ENCODE measurements around the gene FERMT3.

FERMT3 gene

DNA sequence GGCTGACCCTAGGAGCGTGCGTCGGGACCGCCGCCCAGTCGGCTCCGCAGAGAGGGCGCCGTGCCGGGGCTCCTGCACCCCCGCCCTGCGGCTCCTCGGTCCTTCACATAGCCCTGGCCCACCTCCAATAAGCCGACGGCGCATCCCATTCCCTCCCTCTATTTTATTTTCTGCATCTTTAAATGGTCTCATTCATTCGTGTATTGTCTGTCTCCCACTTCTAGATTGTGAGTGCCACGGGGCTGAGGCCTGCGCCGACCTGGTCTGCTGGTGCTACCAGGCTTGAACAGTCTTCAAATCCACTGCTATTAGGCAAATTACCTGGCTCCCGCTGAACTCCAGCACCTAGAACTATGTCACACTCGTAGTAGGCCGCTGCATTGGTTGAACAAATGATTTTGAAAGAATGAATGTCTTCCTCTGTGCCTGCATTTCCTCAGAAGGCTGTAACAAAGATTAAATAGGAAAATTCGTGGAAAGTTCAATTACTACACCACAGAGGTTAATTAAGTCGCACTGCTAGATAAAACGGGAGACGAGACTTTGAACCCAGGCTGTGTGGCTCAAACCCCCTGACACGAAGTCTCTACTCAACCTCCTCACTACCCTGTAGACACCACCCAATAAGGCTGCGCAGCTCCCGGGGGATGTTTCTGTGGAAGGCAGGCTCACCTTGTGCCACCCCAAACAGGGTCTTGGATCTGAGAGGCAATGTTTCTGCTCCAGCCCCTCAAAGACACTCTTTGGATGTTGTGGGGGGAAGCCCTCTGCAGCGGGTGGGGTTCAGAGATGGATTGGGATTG lies 41.4 kb downstream of the FERMT3 start:
- Histone ChIP-seq H3K9ac (ENCODE audit: insufficient read length, low read depth) (peak overlapping the region; percentile 90), H3K4me1 (ENCODE audit: insufficient read depth, insufficient read length) (peaks cover 47% of the 10 kb centered on the region), H3K27me3 (ENCODE audit: insufficient read depth, insufficient read length) (no peaks in the 10 kb centered on the region), H3K36me3 (ENCODE audit: insufficient read depth, insufficient read length, low read length) (peaks cover 31% of the 10 kb centered on the region), H3K4me3 (ENCODE audit: insufficient read length, low read depth) (peak overlapping the region; percentile 81), H3K9me3 (ENCODE audit: insufficient read depth, low read length) (no peaks in the 10 kb centered on the region)
- no peak for TF ChIP-seq YY1 (IDR thresholded peaks at IDR 0.05; ENCODE audit: insufficient read depth, insufficient read length)
- no peak for DNase-seq (ENCODE audit: low read depth, low spot score)

DNA sequence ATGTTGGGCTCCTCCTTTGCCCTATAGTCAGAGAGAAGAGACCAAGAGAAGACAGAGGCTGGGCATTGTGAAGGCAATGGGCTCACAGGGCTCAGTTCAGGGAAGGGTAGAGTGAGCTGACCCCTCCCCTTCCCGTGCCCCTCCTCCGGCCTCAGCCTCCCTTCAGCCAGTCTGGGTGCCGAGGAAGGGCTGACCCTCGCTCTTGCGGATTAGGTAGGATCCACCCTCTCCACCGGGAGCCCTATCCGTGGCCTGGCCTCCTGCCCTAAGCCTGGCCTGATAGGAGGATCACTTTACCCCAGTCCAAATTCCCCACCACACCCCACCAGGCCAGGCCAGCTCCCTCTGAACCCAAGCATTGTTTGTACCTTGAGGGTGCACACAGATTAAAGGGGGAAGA lies 42.1 kb downstream of the FERMT3 start:
- DNase-seq (ENCODE audit: low read depth, low spot score), result no peak
- H3K36me3 ChIP-seq (ENCODE audit: insufficient read depth, insufficient read length, low read length), result peaks cover 31% of the 10 kb centered on the region
- TF ChIP-seq SUZ12 (IDR thresholded peaks at IDR 0.05; ENCODE audit: extremely low read depth, insufficient read depth, insufficient read length), result no peak
- TF ChIP-seq ZNF274 (IDR thresholded peaks at IDR 0.05; ENCODE audit: low read depth, low read length), result no peak
- TF ChIP-seq YY1 (IDR thresholded peaks at IDR 0.05; ENCODE audit: insufficient read depth, insufficient read length), result no peak
- H3K9ac ChIP-seq (ENCODE audit: insufficient read length, low read depth), result peak overlapping the region; percentile 90
- peaks cover 45% of the 10 kb centered on the region for H3K4me1 ChIP-seq (ENCODE audit: insufficient read depth, insufficient read length)
- no peaks in the 10 kb centered on the region for H3K27me3 ChIP-seq (ENCODE audit: insufficient read depth, insufficient read length)
- no peak overlapping the region for H3K4me3 ChIP-seq (ENCODE audit: insufficient read length, low read depth)
- no peaks in the 10 kb centered on the region for H3K9me3 ChIP-seq (ENCODE audit: insufficient read depth, low read length)

DNA sequence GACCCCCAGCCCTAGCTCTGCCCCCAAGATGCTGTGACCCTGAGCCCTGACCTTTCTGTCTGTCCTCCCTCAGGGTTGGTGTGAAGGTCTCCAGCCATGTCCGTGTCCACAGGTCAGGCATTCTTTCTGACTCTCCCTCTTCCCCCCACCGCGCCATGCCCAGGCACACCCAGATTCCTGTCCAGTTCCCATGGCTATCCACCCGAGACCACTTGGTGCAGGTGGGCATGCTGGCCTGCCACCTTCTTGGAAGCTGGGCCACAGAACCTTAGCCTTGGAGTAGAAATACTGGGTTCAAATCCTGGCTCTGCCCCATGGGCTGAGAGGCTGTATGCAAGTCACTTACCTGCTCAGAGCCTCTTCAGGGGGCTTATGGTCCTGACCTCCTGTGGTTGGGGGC lies 42.5 kb downstream of the FERMT3 start:
- H3K9me3 ChIP-seq (ENCODE audit: insufficient read depth, low read length), result no peaks in the 10 kb centered on the region
- H3K27me3 ChIP-seq (ENCODE audit: insufficient read depth, insufficient read length), result no peaks in the 10 kb centered on the region
- no peak overlapping the region for H3K4me3 ChIP-seq (ENCODE audit: insufficient read length, low read depth)
- TF ChIP-seq YY1 (IDR thresholded peaks at IDR 0.05; ENCODE audit: insufficient read depth, insufficient read length) (no peak), ZNF274 (IDR thresholded peaks at IDR 0.05; ENCODE audit: low read depth, low read length) (no peak), SUZ12 (IDR thresholded peaks at IDR 0.05; ENCODE audit: extremely low read depth, insufficient read depth, insufficient read length) (no peak)
- peak overlapping the region; percentile 90 for H3K9ac ChIP-seq (ENCODE audit: insufficient read length, low read depth)
- no peak for DNase-seq (ENCODE audit: low read depth, low spot score)
- peaks cover 30% of the 10 kb centered on the region for H3K36me3 ChIP-seq (ENCODE audit: insufficient read depth, insufficient read length, low read length)
- peaks cover 42% of the 10 kb centered on the region for H3K4me1 ChIP-seq (ENCODE audit: insufficient read depth, insufficient read length)

DNA sequence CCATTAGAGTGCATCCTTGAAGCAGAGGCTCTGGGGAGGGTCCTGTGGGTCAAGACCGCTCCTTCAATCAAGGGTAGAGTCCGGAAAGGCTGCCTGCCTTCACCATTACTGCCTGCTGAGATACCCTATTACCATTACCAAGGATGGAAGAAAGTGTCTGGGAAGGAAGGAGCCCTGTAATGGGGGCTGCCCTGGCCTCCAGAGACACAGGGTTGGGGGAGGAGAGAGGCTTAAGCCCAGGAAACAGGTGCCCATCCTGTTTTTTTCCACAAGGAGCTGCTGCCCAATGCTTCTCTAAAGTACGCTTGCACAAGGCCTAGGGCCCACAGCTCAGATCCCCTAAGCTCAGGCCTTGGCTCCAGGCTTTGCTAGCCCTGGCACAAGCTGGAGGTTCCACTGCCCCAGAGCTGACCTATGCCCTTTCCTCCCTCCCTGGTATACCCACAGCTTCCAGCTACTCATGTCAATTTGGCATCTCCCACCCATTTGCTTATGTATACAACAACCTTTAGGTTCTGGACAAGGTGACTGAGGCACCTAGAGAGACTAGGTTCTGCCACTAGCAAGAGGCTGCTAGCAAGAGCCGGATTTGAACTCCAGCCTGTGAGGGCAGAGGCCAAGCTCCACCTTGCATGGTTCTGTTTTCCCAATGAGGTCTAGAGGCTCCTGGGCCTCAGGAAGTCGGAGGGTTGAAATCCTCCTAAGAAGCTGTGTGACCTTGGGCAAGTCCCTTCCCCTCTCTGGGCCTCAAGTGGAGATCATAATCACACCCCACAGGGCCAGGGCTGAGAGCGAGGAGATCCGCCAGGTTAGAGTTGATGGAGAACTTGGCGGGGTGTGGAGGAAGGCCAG lies 43.3 kb downstream of the FERMT3 start:
- H3K9ac ChIP-seq (ENCODE audit: insufficient read length, low read depth), result peak overlapping the region; percentile 90
- H3K4me3 ChIP-seq (ENCODE audit: insufficient read length, low read depth), result no peak overlapping the region
- no peaks in the 10 kb centered on the region for H3K27me3 ChIP-seq (ENCODE audit: insufficient read depth, insufficient read length)
- TF ChIP-seq SUZ12 (IDR thresholded peaks at IDR 0.05; ENCODE audit: extremely low read depth, insufficient read depth, insufficient read length), result no peak
- no peak for TF ChIP-seq ZNF274 (IDR thresholded peaks at IDR 0.05; ENCODE audit: low read depth, low read length)
- TF ChIP-seq YY1 (IDR thresholded peaks at IDR 0.05; ENCODE audit: insufficient read depth, insufficient read length), result no peak
- DNase-seq (ENCODE audit: low read depth, low spot score), result peak; percentile 92
- peaks cover 31% of the 10 kb centered on the region for H3K36me3 ChIP-seq (ENCODE audit: insufficient read depth, insufficient read length, low read length)
- H3K9me3 ChIP-seq (ENCODE audit: insufficient read depth, low read length), result no peaks in the 10 kb centered on the region
- peaks cover 40% of the 10 kb centered on the region for H3K4me1 ChIP-seq (ENCODE audit: insufficient read depth, insufficient read length)

DNA sequence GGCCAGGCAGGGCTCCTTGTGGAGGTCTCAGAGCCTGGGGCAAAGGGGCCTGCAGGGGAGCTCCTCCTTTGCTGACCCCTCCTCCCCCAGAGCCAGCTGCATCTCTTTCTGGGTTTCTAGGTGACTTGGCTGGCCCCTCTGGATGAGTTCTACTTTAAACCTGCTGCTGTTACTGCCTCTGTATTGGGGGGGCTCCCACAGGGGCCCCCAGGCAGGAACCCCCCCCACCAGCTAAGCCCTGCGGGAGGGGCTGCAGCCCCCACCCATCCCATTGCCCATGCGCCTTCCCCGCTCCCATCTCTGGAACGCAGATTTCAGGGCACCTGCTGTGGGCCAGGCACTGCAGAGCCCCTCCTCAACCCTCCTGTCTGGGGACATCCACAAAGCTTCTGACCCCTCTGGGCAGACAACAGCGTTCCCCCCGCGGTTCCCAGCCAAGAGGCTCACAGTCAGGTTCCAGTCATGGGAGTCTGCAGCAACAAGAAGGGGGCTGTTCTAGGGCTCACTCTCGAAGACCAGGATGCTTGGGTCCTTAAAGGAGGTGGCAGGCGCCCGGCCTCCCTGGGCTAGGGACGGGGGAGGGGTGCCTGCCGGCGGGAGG lies 44.0 kb downstream of the FERMT3 start:
- H3K36me3 ChIP-seq (ENCODE audit: insufficient read depth, insufficient read length, low read length), result peaks cover 30% of the 10 kb centered on the region
- DNase-seq (ENCODE audit: low read depth, low spot score), result no peak
- H3K4me1 ChIP-seq (ENCODE audit: insufficient read depth, insufficient read length), result peaks cover 38% of the 10 kb centered on the region
- H3K9ac ChIP-seq (ENCODE audit: insufficient read length, low read depth), result peak overlapping the region; percentile 84
- TF ChIP-seq SUZ12 (IDR thresholded peaks at IDR 0.05; ENCODE audit: extremely low read depth, insufficient read depth, insufficient read length) (no peak), ZNF274 (IDR thresholded peaks at IDR 0.05; ENCODE audit: low read depth, low read length) (no peak), YY1 (IDR thresholded peaks at IDR 0.05; ENCODE audit: insufficient read depth, insufficient read length) (no peak)
- H3K9me3 ChIP-seq (ENCODE audit: insufficient read depth, low read length), result no peaks in the 10 kb centered on the region
- peak overlapping the region; percentile 65 for H3K4me3 ChIP-seq (ENCODE audit: insufficient read length, low read depth)
- no peaks in the 10 kb centered on the region for H3K27me3 ChIP-seq (ENCODE audit: insufficient read depth, insufficient read length)

DNA sequence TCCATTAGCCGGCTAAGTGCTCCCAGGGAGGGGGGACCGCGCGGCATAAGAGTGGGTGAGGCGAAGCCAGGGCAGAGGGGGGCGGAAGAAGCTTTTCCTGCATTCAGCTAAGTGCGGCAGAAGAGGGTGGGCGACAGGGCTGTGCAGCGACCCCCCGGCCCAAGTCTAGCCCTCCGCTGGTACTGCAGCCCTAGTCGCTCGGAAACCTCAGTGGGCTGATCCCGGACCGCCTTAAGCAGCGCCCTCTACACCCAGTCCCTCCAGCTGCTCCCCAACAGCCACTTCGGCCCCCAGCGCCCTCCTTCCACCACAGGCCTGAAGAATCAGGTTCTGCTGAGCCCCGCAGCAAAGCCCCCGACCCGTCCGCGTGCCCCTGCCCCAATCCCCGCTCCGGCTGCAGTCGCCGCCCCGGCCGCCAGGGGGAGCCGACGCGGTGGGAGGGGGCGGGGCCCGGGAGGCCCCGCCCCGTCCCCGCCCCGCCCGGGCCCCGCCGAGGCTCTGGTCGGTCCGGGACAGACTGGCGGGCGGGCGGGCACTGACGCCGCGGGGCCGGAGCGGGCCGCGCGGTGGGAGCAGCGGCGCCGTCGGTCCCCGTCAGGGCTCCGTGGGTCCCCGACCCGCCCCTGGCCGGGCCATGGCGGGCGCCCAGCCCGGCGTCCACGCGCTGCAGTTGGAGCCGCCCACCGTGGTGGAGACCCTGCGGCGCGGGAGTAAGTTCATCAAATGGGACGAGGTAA lies 44.7 kb downstream of the FERMT3 start, which contains the start of gene PLCB3:
Gene PLCB3, plus strand, starts transcription at position 515 of the 737 bp plus-strand sequence. Its CDS starts 120 bp downstream, at position 635.
- Histone ChIP-seq H3K36me3 (ENCODE audit: insufficient read depth, insufficient read length, low read length) (peaks cover 32% of the 10 kb centered on the region), H3K9me3 (ENCODE audit: insufficient read depth, low read length) (no peaks in the 10 kb centered on the region), H3K4me1 (ENCODE audit: insufficient read depth, insufficient read length) (peaks cover 38% of the 10 kb centered on the region), H3K4me3 (ENCODE audit: insufficient read length, low read depth) (peak within 1 kb of the TSS; percentile 81), H3K27me3 (ENCODE audit: insufficient read depth, insufficient read length) (no peaks in the 10 kb centered on the region), H3K9ac (ENCODE audit: insufficient read length, low read depth) (peak within 1 kb of the TSS; percentile 92)
- DNase-seq (ENCODE audit: low read depth, low spot score), result no peak
- no peak for TF ChIP-seq SUZ12 (IDR thresholded peaks at IDR 0.05; ENCODE audit: extremely low read depth, insufficient read depth, insufficient read length)
- TF ChIP-seq ZNF274 (IDR thresholded peaks at IDR 0.05; ENCODE audit: low read depth, low read length), result no peak
- no peak for TF ChIP-seq YY1 (IDR thresholded peaks at IDR 0.05; ENCODE audit: insufficient read depth, insufficient read length)
